ENCODE measurements around the gene TAF11. TPM values are rescaled to one million over a fixed set of nuclear protein-coding genes. Genes with fewer than 3 reads are reported as not detected.
A peak's percentile ranks its signal among the peaks of the same experiment; 100 is the strongest.

TAF11 gene
- total RNA-seq, 1 donor from 2014 or later: 18.1 TPM

DNA sequence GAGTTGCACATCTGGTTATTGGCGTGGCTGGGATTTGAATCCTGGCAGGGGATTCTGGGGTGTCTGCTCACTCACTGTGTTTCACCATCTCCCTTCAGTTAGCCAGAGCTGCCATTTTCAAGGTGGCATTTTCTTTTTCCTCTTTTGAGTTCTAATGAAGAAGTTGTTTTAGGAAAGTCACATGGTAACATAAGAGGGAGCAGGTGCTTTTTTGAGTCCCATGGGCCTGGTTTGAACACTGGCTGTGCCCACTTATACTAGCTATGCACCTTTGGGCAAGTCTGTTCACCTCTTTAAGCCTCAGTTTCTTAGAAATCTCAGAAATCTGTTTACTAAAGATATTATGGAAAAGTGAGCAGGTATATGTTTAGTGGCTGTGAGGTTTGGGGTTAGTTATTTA, 40.9 kb upstream of the TAF11 start:
- DNase-seq: no peak
- intact Hi-C loops (cut with micrococcal nuclease): no loop called here

DNA sequence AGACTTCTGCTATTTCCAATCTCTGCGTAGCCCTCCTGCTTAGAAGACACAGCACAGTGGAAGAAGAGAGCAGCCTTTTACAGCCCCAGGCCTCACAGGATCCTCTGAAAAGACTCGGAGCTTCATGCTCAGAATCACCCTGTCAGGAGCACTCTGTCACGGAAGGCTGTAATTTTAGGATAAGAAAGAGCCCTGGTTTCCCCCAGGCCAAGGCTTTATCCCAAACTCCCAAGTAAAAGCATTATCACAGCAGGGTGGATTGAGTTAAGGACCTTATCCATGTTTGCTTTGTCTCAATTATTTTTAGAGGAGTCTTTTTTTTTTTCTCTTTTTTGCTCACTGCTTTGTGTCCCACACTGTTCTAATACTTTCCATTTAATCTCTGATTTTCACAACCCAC, 40.4 kb upstream of the TAF11 start:
- TF ChIP-seq, protein P1, sequence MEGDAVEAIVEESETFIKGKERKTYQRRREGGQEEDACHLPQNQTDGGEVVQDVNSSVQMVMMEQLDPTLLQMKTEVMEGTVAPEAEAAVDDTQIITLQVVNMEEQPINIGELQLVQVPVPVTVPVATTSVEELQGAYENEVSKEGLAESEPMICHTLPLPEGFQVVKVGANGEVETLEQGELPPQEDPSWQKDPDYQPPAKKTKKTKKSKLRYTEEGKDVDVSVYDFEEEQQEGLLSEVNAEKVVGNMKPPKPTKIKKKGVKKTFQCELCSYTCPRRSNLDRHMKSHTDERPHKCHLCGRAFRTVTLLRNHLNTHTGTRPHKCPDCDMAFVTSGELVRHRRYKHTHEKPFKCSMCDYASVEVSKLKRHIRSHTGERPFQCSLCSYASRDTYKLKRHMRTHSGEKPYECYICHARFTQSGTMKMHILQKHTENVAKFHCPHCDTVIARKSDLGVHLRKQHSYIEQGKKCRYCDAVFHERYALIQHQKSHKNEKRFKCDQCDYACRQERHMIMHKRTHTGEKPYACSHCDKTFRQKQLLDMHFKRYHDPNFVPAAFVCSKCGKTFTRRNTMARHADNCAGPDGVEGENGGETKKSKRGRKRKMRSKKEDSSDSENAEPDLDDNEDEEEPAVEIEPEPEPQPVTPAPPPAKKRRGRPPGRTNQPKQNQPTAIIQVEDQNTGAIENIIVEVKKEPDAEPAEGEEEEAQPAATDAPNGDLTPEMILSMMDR (IDR thresholded peaks at IDR 0.05; ENCODE audit: borderline replicate concordance): no peak
- Histone ChIP-seq H3K4me3 (no peak overlapping the region), H3K27me3 (ENCODE audit: low read depth) (no peaks in the 10 kb centered on the region), H3K4me1 (peaks cover 38% of the 10 kb centered on the region), H3K9me3 (replicated peaks) (no peaks in the 10 kb centered on the region), H3K36me3 (no peaks in the 10 kb centered on the region), H3K27ac (replicated peaks) (peak overlapping the region; percentile 24)
- DNase-seq: no peak
- intact Hi-C loops (cut with micrococcal nuclease): no loop called here

More for the DNA sequence above, 40.9 kb upstream of the TAF11 start:
- no peaks in the 10 kb centered on the region for H3K9me3 ChIP-seq (replicated peaks)
- H3K27me3 ChIP-seq (ENCODE audit: low read depth): no peaks in the 10 kb centered on the region
- H3K36me3 ChIP-seq: no peaks in the 10 kb centered on the region
- H3K4me1 ChIP-seq: peaks cover 41% of the 10 kb centered on the region
- TF ChIP-seq, protein P1 (IDR thresholded peaks at IDR 0.05; ENCODE audit: borderline replicate concordance): no peak
- no peak overlapping the region for H3K4me3 ChIP-seq
- peak overlapping the region; percentile 24 for H3K27ac ChIP-seq (replicated peaks)

DNA sequence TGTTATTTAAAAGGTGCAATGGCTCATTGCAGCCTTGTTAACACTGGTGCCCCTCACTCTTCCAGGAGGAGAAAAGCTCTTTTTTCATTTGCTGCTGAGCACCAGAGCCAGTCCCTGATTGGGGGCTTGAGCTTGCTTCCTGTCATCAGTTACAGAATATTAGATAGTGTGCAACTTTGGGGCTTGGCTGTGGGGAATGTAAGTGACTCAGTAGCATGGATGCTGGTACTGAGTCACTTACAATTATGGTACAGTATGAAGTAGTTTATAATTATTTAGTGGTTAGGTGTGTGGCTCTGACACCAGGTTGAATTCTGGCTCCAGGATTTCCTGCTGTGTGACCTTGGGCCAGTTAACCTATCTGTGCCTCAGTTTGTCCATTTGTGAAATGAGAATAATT, 38.8 kb upstream of the TAF11 start:
- H3K27ac ChIP-seq (replicated peaks): no peak overlapping the region
- H3K27me3 ChIP-seq (ENCODE audit: low read depth): no peaks in the 10 kb centered on the region
- TF ChIP-seq, protein P1 (IDR thresholded peaks at IDR 0.05; ENCODE audit: borderline replicate concordance): no peak
- H3K4me3 ChIP-seq: no peak overlapping the region
- H3K4me1 ChIP-seq: peaks cover 36% of the 10 kb centered on the region
- DNase-seq: no peak
- intact Hi-C loops (cut with micrococcal nuclease): no loop called here
- H3K36me3 ChIP-seq: no peaks in the 10 kb centered on the region
- H3K9me3 ChIP-seq (replicated peaks): no peaks in the 10 kb centered on the region

DNA sequence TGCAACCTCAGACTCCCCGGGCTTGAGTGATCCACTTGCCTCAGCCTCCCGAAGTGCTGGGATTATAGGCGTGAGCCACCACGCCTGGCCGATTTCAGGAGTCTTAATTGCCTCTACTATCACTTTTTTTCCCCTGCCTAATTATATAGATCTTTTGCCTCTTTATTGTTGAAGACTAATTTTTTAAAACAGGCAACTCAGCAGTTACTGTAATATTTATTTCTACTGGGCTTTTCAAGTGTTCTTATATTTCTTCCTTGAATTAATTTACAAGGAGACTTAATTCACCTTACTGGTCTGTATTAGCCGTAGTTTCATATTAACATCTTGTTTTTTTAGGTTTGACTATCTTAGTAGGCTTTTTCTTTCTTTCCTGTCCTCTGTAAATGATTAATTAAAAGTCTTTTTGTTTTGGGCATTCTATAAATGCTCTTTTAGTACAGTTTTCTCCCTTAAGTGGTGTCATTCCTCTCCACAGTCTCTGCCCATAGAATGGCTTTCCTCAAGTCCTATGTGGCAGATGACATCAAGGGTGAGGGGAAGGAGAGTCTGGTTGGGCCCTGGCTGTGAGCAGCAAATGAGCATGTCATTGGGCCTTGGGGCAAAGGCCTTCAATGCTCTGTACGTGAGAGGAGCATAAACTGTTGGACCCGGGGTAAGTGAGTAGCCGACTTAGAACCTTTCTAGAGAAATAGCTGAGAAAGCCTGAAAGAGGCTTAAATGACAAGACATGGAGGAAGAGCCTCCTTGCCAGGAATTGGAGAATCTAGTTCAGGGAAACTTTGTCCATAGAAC, 37.2 kb upstream of the TAF11 start:
- Histone ChIP-seq H3K9me3 (replicated peaks) (no peaks in the 10 kb centered on the region), H3K4me1 (peaks cover 42% of the 10 kb centered on the region), H3K4me3 (no peak overlapping the region), H3K27ac (replicated peaks) (no peak overlapping the region), H3K27me3 (ENCODE audit: low read depth) (no peaks in the 10 kb centered on the region), H3K36me3 (no peaks in the 10 kb centered on the region)
- TF ChIP-seq, protein P1 (IDR thresholded peaks at IDR 0.05; ENCODE audit: borderline replicate concordance): no peak
- DNase-seq: no peak
- intact Hi-C loops (cut with micrococcal nuclease): no loop called here

DNA sequence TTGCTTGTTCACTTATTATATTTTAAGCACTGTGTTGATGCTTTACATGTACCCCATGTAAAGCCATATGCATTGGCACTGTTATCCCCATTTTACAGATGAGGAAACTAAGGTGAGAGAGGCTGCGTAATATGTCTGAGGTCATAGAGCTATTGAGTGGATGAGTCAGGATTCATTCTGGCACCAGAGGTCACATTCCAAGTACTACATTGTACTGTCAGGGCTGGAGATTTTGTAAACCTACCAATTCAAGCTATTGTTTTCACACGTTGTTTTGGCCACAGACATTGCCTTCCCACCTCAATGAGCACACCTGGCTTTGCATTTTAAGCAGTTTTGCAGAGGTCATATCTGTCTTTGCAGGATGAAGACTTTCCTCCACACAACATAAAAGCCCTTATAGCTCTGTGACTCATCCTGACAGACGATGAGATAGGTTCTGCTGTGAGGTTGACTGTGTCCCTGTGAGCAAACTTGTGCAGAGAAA, 34.4 kb upstream of the TAF11 start:
- H3K9me3 ChIP-seq (replicated peaks): no peaks in the 10 kb centered on the region
- intact Hi-C loops (cut with micrococcal nuclease): no loop called here
- TF ChIP-seq, protein P1 (IDR thresholded peaks at IDR 0.05; ENCODE audit: borderline replicate concordance): no peak
- H3K36me3 ChIP-seq: no peaks in the 10 kb centered on the region
- peaks cover 45% of the 10 kb centered on the region for H3K4me1 ChIP-seq
- H3K27me3 ChIP-seq (ENCODE audit: low read depth): no peaks in the 10 kb centered on the region
- H3K27ac ChIP-seq (replicated peaks): no peak overlapping the region
- no peak for DNase-seq
- H3K4me3 ChIP-seq: no peak overlapping the region

Measured in left ventricle myocardium inferior (tissue), 1 donor.